Measurements from ENCODE around the gene PGLYRP3.

The PGLYRP3 gene

GRCh38 chr1:153253693-153254092 is 59.1 kb downstream of the PGLYRP3 start:
- DNase-seq, result no peak

GRCh38 chr1:153253076-153253475 is 59.7 kb downstream of the PGLYRP3 start:
- DNase-seq, result no peak

- no peak for DNase-seq
Observed at GRCh38 chr1:153251988-153252387, 60.8 kb downstream of the PGLYRP3 start.

GRCh38 chr1:153251562-153251961 is 61.2 kb downstream of the PGLYRP3 start:
- DNase-seq, result no peak

GRCh38 chr1:153251087-153251486 is 61.7 kb downstream of the PGLYRP3 start:
- DNase-seq, result no peak

- DNase-seq, result no peak
Observed at GRCh38 chr1:153250166-153250565, 62.6 kb downstream of the PGLYRP3 start.

GRCh38 chr1:153248176-153248879 is 64.4 kb downstream of the PGLYRP3 start:
- no peak for DNase-seq

Data from NCI-H146 (cell line).